ENCODE measurements around the gene RSAD1.

The RSAD1 gene

DNA sequence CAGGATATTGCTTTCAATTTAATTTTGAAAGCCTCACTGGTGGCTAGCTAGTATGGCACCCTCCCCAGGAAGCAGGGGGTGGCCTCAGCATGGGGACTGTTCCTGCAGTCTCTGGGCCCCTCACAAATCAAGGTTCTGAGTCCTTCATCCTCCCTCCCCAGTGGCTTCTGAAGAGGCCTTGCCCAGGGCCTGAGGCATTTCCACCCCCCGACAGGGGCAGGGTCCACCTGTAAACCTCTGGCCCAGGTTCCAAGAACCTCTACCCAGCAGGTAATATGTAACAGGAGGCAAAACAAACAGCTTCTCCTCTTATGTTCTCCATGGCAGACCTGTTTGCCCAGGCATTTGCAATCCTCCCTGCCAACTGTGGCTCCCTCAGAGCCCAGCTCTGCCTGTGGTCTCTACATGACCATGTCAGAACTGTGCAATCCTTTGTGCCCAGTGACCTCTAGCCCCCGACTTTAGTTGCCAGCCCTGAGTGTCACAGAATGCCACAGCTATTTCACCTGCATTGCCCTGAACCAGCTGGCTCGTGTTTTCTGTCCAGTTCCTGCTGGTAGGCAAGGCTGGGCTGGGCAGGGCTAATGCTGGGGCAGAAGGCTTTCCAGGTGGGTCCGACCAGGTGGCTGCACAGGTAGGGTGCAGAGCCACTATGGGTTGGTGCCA lies 38.4 kb upstream of the RSAD1 start:
- Histone ChIP-seq H3K9me3 (ENCODE audit: control insufficient read depth, insufficient read depth, low read length) (no peaks in the 10 kb centered on the region), H3K36me3 (ENCODE audit: control insufficient read depth, low read length) (no peaks in the 10 kb centered on the region), H4K20me1 (ENCODE audit: control insufficient read depth, insufficient read depth, low read depth, low read length) (no peaks in the 10 kb centered on the region), H3K9me2 (replicated peaks; ENCODE audit: control insufficient read depth, low read length) (no peaks in the 10 kb centered on the region), H3K4me1 (ENCODE audit: control insufficient read depth, low read length) (no peaks in the 10 kb centered on the region), H3K4me2 (ENCODE audit: low read length) (no peak overlapping the region), H3K79me2 (ENCODE audit: control insufficient read depth, low read length) (no peaks in the 10 kb centered on the region), H3F3A (ENCODE audit: control insufficient read depth, insufficient read depth) (no peaks in the 10 kb centered on the region), H3K27ac (ENCODE audit: low read depth, low read length) (no peak overlapping the region), H3K27me3 (ENCODE audit: control insufficient read depth, low read length) (no peaks in the 10 kb centered on the region), H3K4me3 (ENCODE audit: low read length) (no peak overlapping the region)
- TF ChIP-seq EZH2phosphoT487 (IDR thresholded peaks at IDR 0.05; ENCODE audit: borderline replicate concordance, low read length): no peak
- TF ChIP-seq, protein P1, sequence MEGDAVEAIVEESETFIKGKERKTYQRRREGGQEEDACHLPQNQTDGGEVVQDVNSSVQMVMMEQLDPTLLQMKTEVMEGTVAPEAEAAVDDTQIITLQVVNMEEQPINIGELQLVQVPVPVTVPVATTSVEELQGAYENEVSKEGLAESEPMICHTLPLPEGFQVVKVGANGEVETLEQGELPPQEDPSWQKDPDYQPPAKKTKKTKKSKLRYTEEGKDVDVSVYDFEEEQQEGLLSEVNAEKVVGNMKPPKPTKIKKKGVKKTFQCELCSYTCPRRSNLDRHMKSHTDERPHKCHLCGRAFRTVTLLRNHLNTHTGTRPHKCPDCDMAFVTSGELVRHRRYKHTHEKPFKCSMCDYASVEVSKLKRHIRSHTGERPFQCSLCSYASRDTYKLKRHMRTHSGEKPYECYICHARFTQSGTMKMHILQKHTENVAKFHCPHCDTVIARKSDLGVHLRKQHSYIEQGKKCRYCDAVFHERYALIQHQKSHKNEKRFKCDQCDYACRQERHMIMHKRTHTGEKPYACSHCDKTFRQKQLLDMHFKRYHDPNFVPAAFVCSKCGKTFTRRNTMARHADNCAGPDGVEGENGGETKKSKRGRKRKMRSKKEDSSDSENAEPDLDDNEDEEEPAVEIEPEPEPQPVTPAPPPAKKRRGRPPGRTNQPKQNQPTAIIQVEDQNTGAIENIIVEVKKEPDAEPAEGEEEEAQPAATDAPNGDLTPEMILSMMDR (IDR thresholded peaks at IDR 0.05; ENCODE audit: low read depth, low read length, poor library complexity, severe bottlenecking): no peak

DNA sequence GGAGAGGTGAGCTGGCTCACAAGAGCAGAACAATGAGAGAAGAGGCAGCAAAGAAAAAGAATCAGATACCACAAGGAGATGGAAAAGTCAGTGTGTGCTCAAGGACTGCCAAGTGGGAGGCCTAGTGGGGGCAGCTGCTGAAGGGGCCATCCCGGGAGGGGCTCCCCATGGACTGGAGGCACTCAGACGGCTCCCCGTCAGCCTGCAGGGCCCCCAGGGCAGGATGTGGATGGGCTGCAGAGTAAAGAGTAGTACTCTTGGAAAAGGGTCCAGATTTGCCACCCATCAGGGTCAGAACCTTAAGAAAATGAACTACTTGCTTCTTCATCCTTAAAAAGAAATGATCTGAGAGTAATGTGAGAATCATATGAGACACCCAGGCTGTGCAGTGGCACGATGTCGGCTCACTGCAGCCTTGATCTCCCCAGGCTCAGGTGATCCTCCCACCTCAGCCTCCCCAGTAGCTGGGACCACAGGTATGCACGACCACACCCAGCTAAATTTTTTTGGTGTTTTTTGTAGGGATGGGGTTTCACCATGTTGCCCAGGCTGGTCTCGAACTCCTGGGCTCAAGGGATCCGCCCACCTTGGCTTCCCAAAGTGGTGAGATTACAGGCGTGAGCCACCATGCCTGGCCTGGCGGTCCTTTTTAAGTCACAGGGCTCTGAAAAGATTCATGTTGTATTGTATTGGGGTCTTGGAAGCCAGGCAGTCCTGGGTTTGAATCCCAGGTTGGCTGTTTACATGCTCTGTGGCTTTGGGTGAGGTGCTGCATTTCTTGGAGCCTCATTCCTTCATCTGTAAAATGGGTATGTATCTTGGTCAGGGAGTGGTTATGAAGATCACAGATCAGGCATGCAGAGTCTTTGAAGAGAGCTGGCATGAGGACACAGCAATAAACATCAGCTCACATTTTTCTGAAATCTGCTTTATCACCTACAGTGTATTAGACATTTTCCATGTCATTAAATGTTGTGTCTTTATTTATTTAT lies 37.5 kb upstream of the RSAD1 start:
- TF ChIP-seq, protein P1 (IDR thresholded peaks at IDR 0.05; ENCODE audit: low read depth, low read length, poor library complexity, severe bottlenecking): no peak
- no peak for TF ChIP-seq EZH2phosphoT487 (IDR thresholded peaks at IDR 0.05; ENCODE audit: borderline replicate concordance, low read length)
- Histone ChIP-seq H4K20me1 (ENCODE audit: control insufficient read depth, insufficient read depth, low read depth, low read length) (no peaks in the 10 kb centered on the region), H3K4me1 (ENCODE audit: control insufficient read depth, low read length) (no peaks in the 10 kb centered on the region), H3K36me3 (ENCODE audit: control insufficient read depth, low read length) (no peaks in the 10 kb centered on the region), H3K4me3 (ENCODE audit: low read length) (no peak overlapping the region), H3K4me2 (ENCODE audit: low read length) (no peak overlapping the region), H3K27me3 (ENCODE audit: control insufficient read depth, low read length) (no peaks in the 10 kb centered on the region), H3K79me2 (ENCODE audit: control insufficient read depth, low read length) (no peaks in the 10 kb centered on the region), H3F3A (ENCODE audit: control insufficient read depth, insufficient read depth) (no peaks in the 10 kb centered on the region), H3K9me2 (replicated peaks; ENCODE audit: control insufficient read depth, low read length) (no peaks in the 10 kb centered on the region), H3K9me3 (ENCODE audit: control insufficient read depth, insufficient read depth, low read length) (no peaks in the 10 kb centered on the region), H3K27ac (ENCODE audit: low read depth, low read length) (no peak overlapping the region)

DNA sequence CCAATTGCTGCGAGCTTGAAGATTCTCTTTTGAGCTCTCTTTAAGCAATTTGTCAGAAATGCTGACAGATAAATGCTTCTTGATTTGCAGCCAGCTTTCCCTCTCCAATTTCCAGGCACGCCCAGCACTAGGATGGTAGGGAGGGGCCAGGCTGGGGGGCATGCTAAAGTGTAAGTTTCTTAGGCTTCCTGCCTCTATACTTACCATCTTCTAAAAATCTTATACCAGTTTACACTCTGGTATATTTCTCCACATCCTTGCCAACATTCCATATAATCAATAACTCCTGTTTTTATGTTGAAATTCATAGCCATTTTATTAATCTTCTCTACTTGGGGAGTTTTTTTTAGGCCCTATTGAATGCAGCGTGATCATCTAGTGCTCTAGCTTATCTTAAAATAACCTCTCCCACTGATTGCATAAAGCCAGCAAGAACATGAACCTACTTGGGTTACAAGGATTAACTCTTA lies 35.1 kb upstream of the RSAD1 start:
- no peaks in the 10 kb centered on the region for H3K27me3 ChIP-seq (ENCODE audit: control insufficient read depth, low read length)
- TF ChIP-seq, protein P1 (IDR thresholded peaks at IDR 0.05; ENCODE audit: low read depth, low read length, poor library complexity, severe bottlenecking): no peak
- no peak for TF ChIP-seq EZH2phosphoT487 (IDR thresholded peaks at IDR 0.05; ENCODE audit: borderline replicate concordance, low read length)
- no peaks in the 10 kb centered on the region for H3F3A ChIP-seq (ENCODE audit: control insufficient read depth, insufficient read depth)
- H3K27ac ChIP-seq (ENCODE audit: low read depth, low read length): no peak overlapping the region
- H3K79me2 ChIP-seq (ENCODE audit: control insufficient read depth, low read length): no peaks in the 10 kb centered on the region
- no peaks in the 10 kb centered on the region for H4K20me1 ChIP-seq (ENCODE audit: control insufficient read depth, insufficient read depth, low read depth, low read length)
- H3K9me2 ChIP-seq (replicated peaks; ENCODE audit: control insufficient read depth, low read length): no peaks in the 10 kb centered on the region
- no peak overlapping the region for H3K4me2 ChIP-seq (ENCODE audit: low read length)
- no peaks in the 10 kb centered on the region for H3K9me3 ChIP-seq (ENCODE audit: control insufficient read depth, insufficient read depth, low read length)
- no peaks in the 10 kb centered on the region for H3K36me3 ChIP-seq (ENCODE audit: control insufficient read depth, low read length)
- H3K4me1 ChIP-seq (ENCODE audit: control insufficient read depth, low read length): no peaks in the 10 kb centered on the region
- H3K4me3 ChIP-seq (ENCODE audit: low read length): no peak overlapping the region
